Right ventricle myocardium superior (tissue), 1 donor: ENCODE measurements around the gene ANGPTL2. TPM values are rescaled to one million over a fixed set of nuclear protein-coding genes. Genes with fewer than 3 reads are reported as not detected.

Experiments
- ATAC-seq: fragments of 200-7000 bp; cut with Tn5 transposase; one replicate; pipeline ENCODE4 v1.9.1; 2020; ENCODE audit warnings: mild to moderate bottlenecking; ENCODE audit not compliant: poor library complexity
- DNase-seq: peaks from one replicate; pipeline ENCODE4 v3.0.0-alpha.2; 2020
- intact Hi-C: fragments of 100-400 bp; cut with DNase I; formaldehyde crosslinking; loops from one replicate; pipeline ENCODE4 v1.11.2; 2022
- total RNA-seq: library from RNA; stranded (reverse); fragmentation: NEBNext Ultra II Directional; extraction: Animal tissue kit (Norgen Biotek cat#: 25700); gene quantifications from one replicate; pipeline ENCODE4 v1.2.1, GENCODE V29; 2021
- donor health status: DM: no; HTN: yes; CAD: no; lungs with severe emphysema.

The ANGPTL2 gene
- total RNA-seq, 1 donor from 2014 or later: 32.6 TPM

GRCh38 chr9:127039492-127039891 lies 82.9 kb downstream of the ANGPTL2 start:
- ATAC-seq (no peak), DNase-seq (no peak)
- intact Hi-C loops: no loop called here

GRCh38 chr9:127038531-127038930 lies 83.9 kb downstream of the ANGPTL2 start:
- no peak for ATAC-seq
- DNase-seq: no peak
- intact Hi-C loops: no loop called here

Other genes with a start within 250 kb of the ANGPTL2 start
- gene RALGPS1, start 207.9 kb downstream of the ANGPTL2 start, total RNA-seq: 17.7 TPM
- gene GARNL3, start 142.1 kb upstream of the ANGPTL2 start, total RNA-seq: 12.6 TPM